Measurements from ENCODE around the gene MARCHF9. TPM values are rescaled to one million over a fixed set of nuclear protein-coding genes. Genes with fewer than 3 reads are reported as not detected.

MARCHF9 gene
- total RNA-seq, 1 experiment from 2014 or later, result 6.2 TPM

DNA sequence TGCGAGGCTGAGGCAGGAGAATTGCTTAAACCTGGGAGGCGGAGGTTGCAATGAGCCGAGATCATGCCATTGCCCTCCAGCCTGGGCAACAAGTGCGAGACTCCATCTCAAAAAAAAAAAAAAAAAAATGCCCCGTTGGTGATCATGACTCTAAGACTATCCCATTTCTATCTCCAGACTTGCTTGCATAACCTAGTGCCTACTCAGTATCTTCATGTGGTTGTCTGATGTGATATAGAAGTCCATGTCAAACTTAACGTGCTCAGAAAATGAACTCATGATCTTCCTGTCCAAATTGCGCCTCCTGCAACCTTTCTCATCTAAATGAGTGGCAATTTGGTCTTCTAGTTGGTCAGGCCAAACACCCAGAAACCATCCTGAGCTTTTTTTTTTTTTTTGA, 23.0 kb downstream of the MARCHF9 start:
- Mint-ChIP-seq H3K9me3 (no peaks in the 10 kb centered on the region), H3K27ac (no peak overlapping the region), H3K27me3 (ENCODE audit: low read depth) (peaks cover 13% of the 10 kb centered on the region), H3K4me1 (peaks cover 1% of the 10 kb centered on the region; the same call in 1 of the 2 replicates), H3K36me3 (peaks cover 2% of the 10 kb centered on the region; the same call in 1 of the 2 replicates), H3K4me3 (no peak overlapping the region)
- DNase-seq (ENCODE audit: low spot score) (no peak), ATAC-seq (no peak)
- TF ChIP-seq NFE2L1 (CRISPR knock-in tag; IDR thresholded peaks at IDR 0.05), result no peak
- TF ChIP-seq FOXP1 (CRISPR knock-in tag; IDR thresholded peaks at IDR 0.05; ENCODE audit: borderline replicate concordance), result no peak
- no peak for TF ChIP-seq MXD4 (CRISPR knock-in tag; IDR thresholded peaks at IDR 0.05; ENCODE audit: borderline replicate concordance)
- TF ChIP-seq TP53 (CRISPR knock-in tag; IDR thresholded peaks at IDR 0.05), result no peak
- TF ChIP-seq HMGA2 (CRISPR knock-in tag; IDR thresholded peaks at IDR 0.05), result no peak
- TF ChIP-seq ELF4 (CRISPR knock-in tag; IDR thresholded peaks at IDR 0.05; ENCODE audit: low read depth), result no peak
- TF ChIP-seq NR2C2 (CRISPR knock-in tag; IDR thresholded peaks at IDR 0.05), result no peak
- TF ChIP-seq SP1 (CRISPR knock-in tag; conservative IDR thresholded peaks at IDR 0.05), result no peak
- TF ChIP-seq NR1H2 (CRISPR knock-in tag; IDR thresholded peaks at IDR 0.05), result no peak
- TF ChIP-seq, protein P1, sequence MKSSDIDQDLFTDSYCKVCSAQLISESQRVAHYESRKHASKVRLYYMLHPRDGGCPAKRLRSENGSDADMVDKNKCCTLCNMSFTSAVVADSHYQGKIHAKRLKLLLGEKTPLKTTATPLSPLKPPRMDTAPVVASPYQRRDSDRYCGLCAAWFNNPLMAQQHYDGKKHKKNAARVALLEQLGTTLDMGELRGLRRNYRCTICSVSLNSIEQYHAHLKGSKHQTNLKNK (CRISPR knock-in tag; IDR thresholded peaks at IDR 0.05), result no peak
- no peak for TF ChIP-seq GRHL2 (CRISPR knock-in tag; IDR thresholded peaks at IDR 0.05; ENCODE audit: insufficient replicate concordance, severe bottlenecking)
- no peak for TF ChIP-seq NR3C1 (CRISPR knock-in tag; conservative IDR thresholded peaks at IDR 0.05; ENCODE audit: low read depth)
- no peak for TF ChIP-seq NFYB (CRISPR knock-in tag; conservative IDR thresholded peaks at IDR 0.05; ENCODE audit: low read depth)
- no peak for TF ChIP-seq IRF2 (CRISPR knock-in tag; IDR thresholded peaks at IDR 0.05; ENCODE audit: borderline replicate concordance, low read depth)
- TF ChIP-seq, protein P2, sequence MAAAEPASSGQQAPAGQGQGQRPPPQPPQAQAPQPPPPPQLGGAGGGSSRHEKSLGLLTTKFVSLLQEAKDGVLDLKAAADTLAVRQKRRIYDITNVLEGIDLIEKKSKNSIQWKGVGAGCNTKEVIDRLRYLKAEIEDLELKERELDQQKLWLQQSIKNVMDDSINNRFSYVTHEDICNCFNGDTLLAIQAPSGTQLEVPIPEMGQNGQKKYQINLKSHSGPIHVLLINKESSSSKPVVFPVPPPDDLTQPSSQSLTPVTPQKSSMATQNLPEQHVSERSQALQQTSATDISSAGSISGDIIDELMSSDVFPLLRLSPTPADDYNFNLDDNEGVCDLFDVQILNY (CRISPR knock-in tag; IDR thresholded peaks at IDR 0.05), result no peak
- TF ChIP-seq ATF1 (CRISPR knock-in tag; IDR thresholded peaks at IDR 0.05), result no peak
- TF ChIP-seq, protein P3, sequence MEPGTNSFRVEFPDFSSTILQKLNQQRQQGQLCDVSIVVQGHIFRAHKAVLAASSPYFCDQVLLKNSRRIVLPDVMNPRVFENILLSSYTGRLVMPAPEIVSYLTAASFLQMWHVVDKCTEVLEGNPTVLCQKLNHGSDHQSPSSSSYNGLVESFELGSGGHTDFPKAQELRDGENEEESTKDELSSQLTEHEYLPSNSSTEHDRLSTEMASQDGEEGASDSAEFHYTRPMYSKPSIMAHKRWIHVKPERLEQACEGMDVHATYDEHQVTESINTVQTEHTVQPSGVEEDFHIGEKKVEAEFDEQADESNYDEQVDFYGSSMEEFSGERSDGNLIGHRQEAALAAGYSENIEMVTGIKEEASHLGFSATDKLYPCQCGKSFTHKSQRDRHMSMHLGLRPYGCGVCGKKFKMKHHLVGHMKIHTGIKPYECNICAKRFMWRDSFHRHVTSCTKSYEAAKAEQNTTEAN (CRISPR knock-in tag; IDR thresholded peaks at IDR 0.05), result no peak
- TF ChIP-seq, protein P4, sequence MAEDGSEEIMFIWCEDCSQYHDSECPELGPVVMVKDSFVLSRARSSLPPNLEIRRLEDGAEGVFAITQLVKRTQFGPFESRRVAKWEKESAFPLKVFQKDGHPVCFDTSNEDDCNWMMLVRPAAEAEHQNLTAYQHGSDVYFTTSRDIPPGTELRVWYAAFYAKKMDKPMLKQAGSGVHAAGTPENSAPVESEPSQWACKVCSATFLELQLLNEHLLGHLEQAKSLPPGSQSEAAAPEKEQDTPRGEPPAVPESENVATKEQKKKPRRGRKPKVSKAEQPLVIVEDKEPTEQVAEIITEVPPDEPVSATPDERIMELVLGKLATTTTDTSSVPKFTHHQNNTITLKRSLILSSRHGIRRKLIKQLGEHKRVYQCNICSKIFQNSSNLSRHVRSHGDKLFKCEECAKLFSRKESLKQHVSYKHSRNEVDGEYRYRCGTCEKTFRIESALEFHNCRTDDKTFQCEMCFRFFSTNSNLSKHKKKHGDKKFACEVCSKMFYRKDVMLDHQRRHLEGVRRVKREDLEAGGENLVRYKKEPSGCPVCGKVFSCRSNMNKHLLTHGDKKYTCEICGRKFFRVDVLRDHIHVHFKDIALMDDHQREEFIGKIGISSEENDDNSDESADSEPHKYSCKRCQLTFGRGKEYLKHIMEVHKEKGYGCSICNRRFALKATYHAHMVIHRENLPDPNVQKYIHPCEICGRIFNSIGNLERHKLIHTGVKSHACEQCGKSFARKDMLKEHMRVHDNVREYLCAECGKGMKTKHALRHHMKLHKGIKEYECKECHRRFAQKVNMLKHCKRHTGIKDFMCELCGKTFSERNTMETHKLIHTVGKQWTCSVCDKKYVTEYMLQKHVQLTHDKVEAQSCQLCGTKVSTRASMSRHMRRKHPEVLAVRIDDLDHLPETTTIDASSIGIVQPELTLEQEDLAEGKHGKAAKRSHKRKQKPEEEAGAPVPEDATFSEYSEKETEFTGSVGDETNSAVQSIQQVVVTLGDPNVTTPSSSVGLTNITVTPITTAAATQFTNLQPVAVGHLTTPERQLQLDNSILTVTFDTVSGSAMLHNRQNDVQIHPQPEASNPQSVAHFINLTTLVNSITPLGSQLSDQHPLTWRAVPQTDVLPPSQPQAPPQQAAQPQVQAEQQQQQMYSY (CRISPR knock-in tag; IDR thresholded peaks at IDR 0.05), result no peak
- CTCF ChIA-PET, result interaction anchor here (0.7 to 1.0 kb wide), 2 partner anchors 21 kb away, joined by 3 to 5 read pairs; no protein-coding TSS in a partner anchor
- POLR2A ChIA-PET, result interaction anchor here (0.7 kb wide), 1 partner anchor 66 kb away, joined by 3 read pairs; no protein-coding TSS in a partner anchor

DNA sequence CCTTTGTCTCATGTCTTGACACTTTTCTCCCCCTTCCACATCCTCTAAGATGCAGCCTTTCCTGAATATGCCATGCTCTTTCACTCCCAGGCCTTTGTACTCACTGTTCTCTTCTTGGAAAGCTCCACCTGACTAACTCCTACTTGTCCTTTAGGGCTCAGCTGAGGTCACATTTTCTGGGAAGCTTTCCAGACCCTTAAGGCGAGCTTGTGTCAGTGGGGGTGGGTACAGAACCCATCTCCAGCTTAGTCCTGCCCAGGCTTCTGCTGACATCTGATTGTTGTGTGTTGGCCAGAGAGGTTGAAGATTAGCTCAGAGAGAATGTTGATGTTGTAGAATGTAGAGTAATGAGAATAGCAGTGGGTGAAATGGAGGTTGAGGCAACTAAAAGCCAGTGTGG, 24.8 kb downstream of the MARCHF9 start:
- Mint-ChIP-seq H3K27me3 (ENCODE audit: low read depth) (no peaks in the 10 kb centered on the region), H3K9me3 (no peaks in the 10 kb centered on the region), H3K4me1 (peaks cover 4% of the 10 kb centered on the region; the same call in 1 of the 2 replicates), H3K4me3 (no peak overlapping the region), H3K27ac (no peak overlapping the region), H3K36me3 (peaks cover 6% of the 10 kb centered on the region)
- ATAC-seq, result no peak
- ChIA-PET CTCF (interaction anchor here (2.2 kb wide), 1 partner anchor 23 kb away, joined by 10 read pairs; no protein-coding TSS in a partner anchor), POLR2A (interaction anchor here (1.0 kb wide), 1 partner anchor 8 kb away, joined by 5 read pairs; the partner anchor contains the start of genes EEF1AKMT3 and METTL1)
- TF ChIP-seq NFE2L1 (CRISPR knock-in tag; IDR thresholded peaks at IDR 0.05), result no peak
- DNase-seq (ENCODE audit: low spot score), result no peak
